Measurements from ENCODE around the gene HTRA3. TPM values are rescaled to one million over a fixed set of nuclear protein-coding genes. Genes with fewer than 3 reads are reported as not detected.

The HTRA3 gene
- total and polyA plus RNA-seq, 7 donors = 7.2 to 26.4 (median 14.0) TPM

DNA sequence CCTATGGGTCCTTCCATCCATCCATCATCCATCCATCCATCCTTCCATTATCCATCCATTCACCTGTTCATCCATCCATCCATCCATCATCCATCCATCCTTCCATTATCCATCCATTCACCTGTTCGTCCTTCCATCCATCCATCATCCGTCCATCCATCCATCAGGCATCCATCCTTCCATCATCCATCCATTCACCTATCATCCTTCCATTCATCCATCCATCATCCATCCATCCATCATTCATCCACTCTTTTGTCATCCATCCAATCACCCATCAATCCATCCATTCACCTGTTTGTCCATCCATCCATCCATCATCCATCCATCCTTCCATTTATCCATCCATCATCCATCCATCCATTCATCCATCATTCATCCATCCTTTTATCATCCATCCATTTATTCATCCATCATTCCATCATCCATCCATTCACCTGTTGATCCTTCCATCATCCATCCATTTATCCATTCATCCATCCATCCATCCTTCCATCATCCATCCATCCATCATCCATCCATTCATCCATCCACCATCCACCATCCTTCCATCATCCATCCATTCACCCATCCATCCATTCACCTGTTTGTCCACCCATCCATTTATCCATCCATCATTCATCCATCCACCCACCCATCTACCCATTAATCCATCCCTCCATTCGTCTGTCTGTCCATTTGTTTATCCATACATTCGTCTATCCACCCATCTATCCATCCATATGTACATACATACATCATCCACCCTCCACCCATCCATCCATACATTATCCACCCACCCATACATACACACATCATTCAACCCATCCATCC is 35.7 kb upstream of the HTRA3 start:
- WGBS, 3 donors = 94 to 97% (median 96%) methylated on average over 4 of the region's 4 CpGs
- Histone ChIP-seq H3K4me3 (no peak overlapping the region), H3K4me1 (peaks cover 2% of the 10 kb centered on the region), H3K27ac (no peak overlapping the region), H3K9me3 (no peaks in the 10 kb centered on the region), H3K27me3 (ENCODE audit: insufficient read depth in 3 of 3, low read length in 2 of 3) (no peaks in the 10 kb centered on the region), H3K36me3 (ENCODE audit: insufficient read depth in 1 of 2, low read depth in 1 of 2) (peaks cover 0 to 17% of the 10 kb centered on the region in 2 donors)
- intact Hi-C loops (cut with DNase I) = no loop called here
- TF ChIP-seq, protein P1, sequence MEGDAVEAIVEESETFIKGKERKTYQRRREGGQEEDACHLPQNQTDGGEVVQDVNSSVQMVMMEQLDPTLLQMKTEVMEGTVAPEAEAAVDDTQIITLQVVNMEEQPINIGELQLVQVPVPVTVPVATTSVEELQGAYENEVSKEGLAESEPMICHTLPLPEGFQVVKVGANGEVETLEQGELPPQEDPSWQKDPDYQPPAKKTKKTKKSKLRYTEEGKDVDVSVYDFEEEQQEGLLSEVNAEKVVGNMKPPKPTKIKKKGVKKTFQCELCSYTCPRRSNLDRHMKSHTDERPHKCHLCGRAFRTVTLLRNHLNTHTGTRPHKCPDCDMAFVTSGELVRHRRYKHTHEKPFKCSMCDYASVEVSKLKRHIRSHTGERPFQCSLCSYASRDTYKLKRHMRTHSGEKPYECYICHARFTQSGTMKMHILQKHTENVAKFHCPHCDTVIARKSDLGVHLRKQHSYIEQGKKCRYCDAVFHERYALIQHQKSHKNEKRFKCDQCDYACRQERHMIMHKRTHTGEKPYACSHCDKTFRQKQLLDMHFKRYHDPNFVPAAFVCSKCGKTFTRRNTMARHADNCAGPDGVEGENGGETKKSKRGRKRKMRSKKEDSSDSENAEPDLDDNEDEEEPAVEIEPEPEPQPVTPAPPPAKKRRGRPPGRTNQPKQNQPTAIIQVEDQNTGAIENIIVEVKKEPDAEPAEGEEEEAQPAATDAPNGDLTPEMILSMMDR (IDR thresholded peaks at IDR 0.05) = no peak
- no peak for ATAC-seq
- DNase-seq = no peak

DNA sequence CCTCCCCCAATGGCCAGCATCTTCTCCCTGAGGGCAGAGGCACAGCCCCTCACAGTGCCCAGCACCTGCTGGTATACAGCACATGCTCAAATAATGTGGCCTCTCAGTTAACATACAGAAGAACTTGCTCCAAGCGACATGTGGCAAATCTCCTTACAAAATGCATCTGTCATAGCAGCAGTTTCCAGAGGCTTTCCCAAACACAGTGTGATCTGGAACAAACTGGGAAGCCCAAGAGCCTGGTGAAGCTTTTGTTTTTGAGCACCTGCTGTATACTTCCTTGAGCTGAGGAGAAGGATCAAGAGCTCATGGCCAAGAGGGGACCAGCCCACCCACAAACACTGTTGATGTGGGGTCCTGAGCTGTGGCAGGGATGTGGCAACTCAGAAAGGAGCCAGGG is 34.8 kb upstream of the HTRA3 start:
- H3K27ac ChIP-seq = no peak overlapping the region
- H3K4me1 ChIP-seq = no peaks in the 10 kb centered on the region
- ATAC-seq (no peak), DNase-seq (no peak)
- H3K9me3 ChIP-seq = no peaks in the 10 kb centered on the region
- H3K36me3 ChIP-seq (ENCODE audit: insufficient read depth in 1 of 2, low read depth in 1 of 2) = peaks cover 0 to 17% of the 10 kb centered on the region in 2 donors
- TF ChIP-seq, protein P1 (IDR thresholded peaks at IDR 0.05) = no peak
- no peak overlapping the region for H3K4me3 ChIP-seq
- intact Hi-C loops (cut with DNase I) = no loop called here
- WGBS, 3 donors = 63 to 81% (median 77%) methylated on average over 1 of the region's 1 CpG
- H3K27me3 ChIP-seq (ENCODE audit: insufficient read depth in 3 of 3, low read length in 2 of 3) = no peaks in the 10 kb centered on the region

DNA sequence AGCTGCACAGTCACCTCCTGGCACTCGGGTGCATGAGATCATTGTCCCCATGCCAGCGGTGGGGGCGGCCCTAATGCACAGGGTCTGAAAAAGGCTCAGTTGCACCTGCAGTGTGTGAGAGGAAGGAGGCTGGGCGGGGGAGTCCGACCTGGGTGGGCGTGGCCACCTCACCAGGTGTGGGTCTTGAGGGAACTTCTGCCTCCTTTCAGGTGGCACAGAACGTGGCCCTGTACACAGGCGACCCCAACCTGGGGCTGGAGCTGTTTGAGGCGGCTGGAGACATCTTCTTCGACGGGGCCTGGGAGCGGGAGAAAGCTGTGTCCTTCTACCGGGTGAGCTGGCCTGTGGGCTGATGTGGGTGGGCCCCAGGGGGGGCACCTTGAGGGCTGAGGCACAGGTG is 34.3 kb upstream of the HTRA3 start:
- Histone ChIP-seq H3K9me3 (no peaks in the 10 kb centered on the region), H3K4me1 (no peaks in the 10 kb centered on the region), H3K27ac (no peak overlapping the region), H3K4me3 (no peak overlapping the region), H3K27me3 (ENCODE audit: insufficient read depth in 3 of 3, low read length in 2 of 3) (no peaks in the 10 kb centered on the region), H3K36me3 (ENCODE audit: insufficient read depth in 1 of 2, low read depth in 1 of 2) (peaks cover 0 to 17% of the 10 kb centered on the region in 2 donors)
- TF ChIP-seq, protein P1 (IDR thresholded peaks at IDR 0.05) = no peak
- ATAC-seq (no peak), DNase-seq (no peak)
- intact Hi-C loops (cut with DNase I) = no loop called here
- 67 to 81% (median 72%) methylated on average over 13 of the region's 13 CpGs for WGBS, 3 donors

DNA sequence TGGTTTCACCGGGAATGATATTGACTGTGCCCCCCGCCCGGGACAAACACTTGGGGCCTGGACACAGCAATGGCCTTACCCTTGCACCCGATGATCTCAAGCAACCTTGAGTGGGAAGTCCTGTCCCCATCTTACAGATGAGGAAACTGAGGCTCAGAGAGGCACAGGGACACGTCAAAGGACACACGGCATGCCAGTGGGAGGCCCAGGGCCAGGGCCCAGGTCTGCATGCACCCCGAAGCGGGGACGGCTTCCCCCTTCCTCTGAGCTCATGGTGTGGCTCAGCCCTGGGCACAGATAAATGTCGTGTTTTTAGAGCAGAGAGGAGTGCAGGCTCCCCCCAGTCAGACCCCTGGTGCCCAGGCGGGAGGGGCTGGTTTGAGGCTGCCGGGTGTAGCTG is 33.9 kb upstream of the HTRA3 start:
- intact Hi-C loops (cut with DNase I) = no loop called here
- H3K36me3 ChIP-seq (ENCODE audit: insufficient read depth in 1 of 2, low read depth in 1 of 2) = peaks cover 0 to 17% of the 10 kb centered on the region in 2 donors
- no peak overlapping the region for H3K4me3 ChIP-seq
- TF ChIP-seq, protein P1 (IDR thresholded peaks at IDR 0.05) = no peak
- H3K4me1 ChIP-seq = no peaks in the 10 kb centered on the region
- 87 to 93% (median 90%) methylated on average over 12 of the region's 12 CpGs for WGBS, 3 donors
- H3K27me3 ChIP-seq (ENCODE audit: insufficient read depth in 3 of 3, low read length in 2 of 3) = no peaks in the 10 kb centered on the region
- DNase-seq (no peak), ATAC-seq (no peak)
- no peaks in the 10 kb centered on the region for H3K9me3 ChIP-seq
- no peak overlapping the region for H3K27ac ChIP-seq

All from psoas muscle (tissue), 8 donors.